Measurements from ENCODE around the gene ZNF576.

DNA sequence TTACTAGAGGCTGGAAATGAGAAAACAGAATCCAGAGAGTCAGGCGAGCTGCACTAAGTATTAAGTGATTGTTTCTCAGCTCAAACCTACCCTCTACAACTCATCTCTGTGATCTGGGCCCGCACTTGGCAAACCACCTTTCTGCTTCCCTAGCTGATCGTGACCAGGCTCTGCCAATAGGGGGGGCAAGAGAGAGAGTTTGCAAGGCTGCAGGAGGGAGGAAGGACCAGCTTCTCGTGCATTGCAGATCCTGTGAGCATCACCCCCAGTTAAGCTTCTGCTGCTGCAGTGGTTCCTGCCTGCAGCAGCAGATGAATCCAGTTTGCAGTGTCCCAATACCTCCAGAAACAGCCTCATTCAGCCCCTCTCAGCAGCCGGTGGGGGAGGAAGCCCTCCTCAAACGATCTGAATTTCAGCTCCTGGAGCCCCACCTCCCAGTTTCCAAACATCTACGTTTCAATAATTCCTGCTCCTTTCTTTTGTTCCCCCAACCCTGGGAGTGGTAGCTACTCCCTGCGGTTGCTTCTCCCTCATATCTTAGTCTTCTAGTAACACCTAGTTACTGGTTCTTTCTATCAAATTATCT is 41.1 kb upstream of the ZNF576 start:
- peak; percentile 67 for TF ChIP-seq RAD21 (conservative IDR thresholded peaks at IDR 0.05)
- TF ChIP-seq CTCF (IDR thresholded peaks at IDR 0.05; ENCODE audit: poor library complexity, severe bottlenecking) = peak; percentile 77
- no peak for TF ChIP-seq POLR2AphosphoS5 (IDR thresholded peaks at IDR 0.05)
- no peak for TF ChIP-seq MXI1 (conservative IDR thresholded peaks at IDR 0.05; ENCODE audit: poor library complexity, severe bottlenecking)
- no peak for TF ChIP-seq EZH2 (IDR thresholded peaks at IDR 0.05; ENCODE audit: borderline replicate concordance, insufficient read depth, low read length, poor library complexity, severe bottlenecking)
